Stomach (tissue), 9 donors: ENCODE data around the gene COL25A1. TPM values are rescaled to one million over a fixed set of nuclear protein-coding genes. Genes with fewer than 3 reads are reported as not detected.
A peak's percentile ranks its signal among the peaks of the same experiment; 100 is the strongest.

Source experiments
- DNase-seq, 2 donors: peaks; one replicate each; pipeline versions ENCODE4 v3.0.0 to v3.0.0-alpha.2; 2013 to 2019
- H3K27ac ChIP-seq, 5 donors: fragments of 200-600 bp in 4 of 5; sonication (generic) in 4 of 5; one replicate each; pipeline ENCODE4 v1.5.1; 2013 to 2019; ENCODE audit warnings: mild to moderate bottlenecking in 1 of 5, moderate library complexity in 1 of 5
- H3K27me3 ChIP-seq, 3 donors: fragments of 200-600 bp; sonication (generic); one replicate each; pipeline ENCODE4 v1.5.1; 2017 to 2019; ENCODE audit warnings: mixed run types in 1 of 3
- H3K36me3 ChIP-seq, 4 donors: fragments of 200-600 bp; sonication (generic); 1 replicate in 3 of 4; 2 replicates in 1 of 4; pipeline ENCODE4 v1.5.1; 2016 to 2019
- H3K4me1 ChIP-seq, 4 donors: fragments of 200-600 bp; sonication (generic); one replicate each; pipeline ENCODE4 v1.5.1; 2016 to 2019
- H3K4me3 ChIP-seq, 4 donors: fragments of 200-600 bp; sonication (generic) in 3 of 4; one replicate each; pipeline ENCODE4 v1.5.1; 2016 to 2019; ENCODE audit warnings: mild to moderate bottlenecking in 1 of 4
- H3K9me3 ChIP-seq, 4 donors: fragments of 200-600 bp; sonication (generic); one replicate each; pipeline ENCODE4 v1.5.1; 2016 to 2019
- EP300 ChIP-seq: sonication (generic); formaldehyde crosslinking; IDR thresholded peaks from one replicate; pipeline ENCODE4 v1.6.1; 2017; ENCODE audit warnings: antibody characterized with exemption
- POLR2A ChIP-seq, 4 donors: fragments of 450-650 bp; IDR thresholded peaks; one replicate each; pipeline ENCODE4 v1.6.1; 2016; ENCODE audit warnings: antibody characterized with exemption in 4 of 4, control low read depth in 2 of 4, mild to moderate bottlenecking in 1 of 4, moderate library complexity in 1 of 4
- POLR2AphosphoS5 ChIP-seq, 3 donors: sonication (generic); formaldehyde crosslinking; IDR thresholded peaks; one replicate each; pipeline ENCODE4 v1.6.1; 2016; ENCODE audit warnings: antibody characterized with exemption in 3 of 3
- WGBS, 5 donors: extraction: QIAGEN DNeasy Blood & Tissue Kit in 3 of 5; methylation state at CpG; one replicate each; pipeline versions ENCODE4 v1.1.5 to v1.1.7; 2013 to 2018; 5-methylcytosine and 5-hydroxymethylcytosine counted together
- intact Hi-C: fragments of 100-400 bp; cut with DNase I; formaldehyde crosslinking; loops from one replicate; pipeline ENCODE4 v1.15.1; 2023; ENCODE audit warnings: low total_unique reads
- polyA plus RNA-seq, 3 donors: library from polyadenylated mRNA; stranded (reverse); fragments of 200-250 nt; gene quantifications; one replicate each; pipeline ENCODE4 v1.2.3, GENCODE V29; 2013
- total RNA-seq, 5 donors: library from RNA; depleted of rRNA; stranded (reverse); fragments of >200 nt; gene quantifications; one replicate each; pipeline versions ENCODE4 v1.1.0 to v1.2.3, GENCODE V29; 2014 to 2016
- TF ChIP-seq, protein P1 (sequence below), 7 experiments: fragments of 450-650 bp in 4 of 7; fragments of 200-600 bp in 3 of 7; sonication (generic) in 3 of 7; IDR thresholded peaks; one replicate each; pipeline ENCODE4 v1.5.1; 2016 to 2019; ENCODE audit warnings: antibody characterized with exemption in 7 of 7, control low read depth in 2 of 7, mild to moderate bottlenecking in 1 of 7
- donor health status: healthy with polysubstance abuse.
- donor health status: Bipolar disorder and iron deficiency.
- donor health status: healthy.

Gene COL25A1
- total and polyA plus RNA-seq, 8 donors = 0.10 to 4.1 (median 1.5) TPM; not detected in 5

DNA sequence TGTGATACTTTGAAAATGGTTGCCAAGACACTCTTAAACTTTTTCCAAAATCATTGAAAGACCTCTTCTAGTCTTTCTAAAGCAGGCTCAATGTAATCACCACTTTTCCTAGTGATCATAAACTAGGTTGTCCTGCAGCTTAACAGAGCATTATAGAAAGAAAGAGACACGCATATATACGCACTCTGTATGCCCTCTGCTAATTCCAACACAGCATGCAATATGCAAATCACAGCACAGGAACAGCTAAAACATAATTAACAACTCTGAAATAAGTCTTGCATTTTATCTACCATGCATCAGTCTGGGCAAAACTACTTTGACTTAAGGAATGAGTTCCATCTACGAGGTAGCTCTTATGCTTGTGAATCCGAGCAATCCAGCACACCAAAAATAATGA, 94.6 kb downstream of the COL25A1 start:
- H3K9me3 ChIP-seq = no peaks in the 10 kb centered on the region
- no peaks in the 10 kb centered on the region for H3K27me3 ChIP-seq
- DNase-seq = no peak
- no peak for TF ChIP-seq POLR2AphosphoS5 (IDR thresholded peaks at IDR 0.05)
- no peak for TF ChIP-seq EP300
- TF ChIP-seq, protein P1, sequence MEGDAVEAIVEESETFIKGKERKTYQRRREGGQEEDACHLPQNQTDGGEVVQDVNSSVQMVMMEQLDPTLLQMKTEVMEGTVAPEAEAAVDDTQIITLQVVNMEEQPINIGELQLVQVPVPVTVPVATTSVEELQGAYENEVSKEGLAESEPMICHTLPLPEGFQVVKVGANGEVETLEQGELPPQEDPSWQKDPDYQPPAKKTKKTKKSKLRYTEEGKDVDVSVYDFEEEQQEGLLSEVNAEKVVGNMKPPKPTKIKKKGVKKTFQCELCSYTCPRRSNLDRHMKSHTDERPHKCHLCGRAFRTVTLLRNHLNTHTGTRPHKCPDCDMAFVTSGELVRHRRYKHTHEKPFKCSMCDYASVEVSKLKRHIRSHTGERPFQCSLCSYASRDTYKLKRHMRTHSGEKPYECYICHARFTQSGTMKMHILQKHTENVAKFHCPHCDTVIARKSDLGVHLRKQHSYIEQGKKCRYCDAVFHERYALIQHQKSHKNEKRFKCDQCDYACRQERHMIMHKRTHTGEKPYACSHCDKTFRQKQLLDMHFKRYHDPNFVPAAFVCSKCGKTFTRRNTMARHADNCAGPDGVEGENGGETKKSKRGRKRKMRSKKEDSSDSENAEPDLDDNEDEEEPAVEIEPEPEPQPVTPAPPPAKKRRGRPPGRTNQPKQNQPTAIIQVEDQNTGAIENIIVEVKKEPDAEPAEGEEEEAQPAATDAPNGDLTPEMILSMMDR (IDR thresholded peaks at IDR 0.05) = no peak
- TF ChIP-seq POLR2A (IDR thresholded peaks at IDR 0.05) = no peak
- no peaks in the 10 kb centered on the region for H3K36me3 ChIP-seq
- intact Hi-C loops = no loop called here
- H3K27ac ChIP-seq = no peak overlapping the region
- H3K4me3 ChIP-seq = no peak overlapping the region
- WGBS, 5 donors = 78 to 87% (median 83%) methylated on average over 4 of the region's 4 CpGs
- no peaks in the 10 kb centered on the region for H3K4me1 ChIP-seq

DNA sequence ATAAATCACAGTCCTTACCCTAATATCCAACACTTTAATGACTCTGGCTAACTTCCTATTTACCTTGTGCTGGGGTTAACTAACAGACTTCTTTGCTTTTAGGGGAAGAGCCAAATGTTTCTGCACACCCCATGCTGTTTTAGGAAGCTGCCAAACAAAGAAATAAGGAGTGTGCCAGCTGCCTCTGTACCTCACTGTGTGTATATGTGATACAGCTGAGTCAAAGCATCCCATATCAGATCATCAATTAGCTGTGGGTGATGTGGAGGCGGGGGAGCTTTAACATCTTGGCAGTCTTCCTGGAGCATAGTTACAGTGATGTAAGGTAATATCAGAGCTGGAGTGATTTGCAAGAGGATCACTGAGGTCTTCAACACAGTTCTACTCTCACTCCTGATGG, 95.4 kb downstream of the COL25A1 start:
- H3K27me3 ChIP-seq = no peaks in the 10 kb centered on the region
- H3K9me3 ChIP-seq = no peaks in the 10 kb centered on the region
- no peaks in the 10 kb centered on the region for H3K36me3 ChIP-seq
- no peak for TF ChIP-seq EP300
- TF ChIP-seq, protein P1 (IDR thresholded peaks at IDR 0.05) = no peak
- no peak for TF ChIP-seq POLR2AphosphoS5 (IDR thresholded peaks at IDR 0.05)
- no peak for TF ChIP-seq POLR2A (IDR thresholded peaks at IDR 0.05)
- intact Hi-C loops = no loop called here
- H3K4me3 ChIP-seq = no peak overlapping the region
- H3K4me1 ChIP-seq = no peaks in the 10 kb centered on the region
- DNase-seq = peak in 1 of 2 donors; percentile 38
- 53 to 81% (median 68%) methylated on average over 1 of the region's 1 CpG for WGBS, 5 donors
- no peak overlapping the region for H3K27ac ChIP-seq

DNA sequence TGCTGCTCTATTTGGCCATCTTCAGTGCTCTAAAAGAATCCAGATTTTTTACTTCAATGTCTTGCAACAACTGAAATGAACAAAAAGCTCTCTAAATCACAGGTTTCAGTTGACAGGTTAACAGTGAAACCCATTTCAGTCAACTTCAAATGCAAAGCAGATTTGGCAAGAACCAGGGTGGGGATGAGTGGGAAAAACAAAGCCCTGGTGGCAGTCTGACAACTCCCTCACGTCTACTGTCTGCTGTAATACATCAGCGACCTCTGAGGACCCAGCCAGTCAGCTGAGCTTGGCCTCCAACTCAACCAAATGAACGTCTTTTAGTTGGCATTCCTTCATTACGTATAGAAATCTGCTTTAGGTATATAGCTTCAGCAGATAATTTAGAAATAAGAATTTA, 95.8 kb downstream of the COL25A1 start:
- Histone ChIP-seq H3K9me3 (no peaks in the 10 kb centered on the region), H3K36me3 (no peaks in the 10 kb centered on the region), H3K27ac (no peak overlapping the region), H3K27me3 (no peaks in the 10 kb centered on the region), H3K4me1 (no peaks in the 10 kb centered on the region), H3K4me3 (no peak overlapping the region)
- TF ChIP-seq EP300 = no peak
- TF ChIP-seq POLR2AphosphoS5 (IDR thresholded peaks at IDR 0.05) = no peak
- TF ChIP-seq, protein P1 (IDR thresholded peaks at IDR 0.05) = no peak
- TF ChIP-seq POLR2A (IDR thresholded peaks at IDR 0.05) = no peak
- intact Hi-C loops = no loop called here
- 37 to 59% (median 50%) methylated on average over 4 of the region's 4 CpGs for WGBS, 5 donors
- no peak for DNase-seq

DNA sequence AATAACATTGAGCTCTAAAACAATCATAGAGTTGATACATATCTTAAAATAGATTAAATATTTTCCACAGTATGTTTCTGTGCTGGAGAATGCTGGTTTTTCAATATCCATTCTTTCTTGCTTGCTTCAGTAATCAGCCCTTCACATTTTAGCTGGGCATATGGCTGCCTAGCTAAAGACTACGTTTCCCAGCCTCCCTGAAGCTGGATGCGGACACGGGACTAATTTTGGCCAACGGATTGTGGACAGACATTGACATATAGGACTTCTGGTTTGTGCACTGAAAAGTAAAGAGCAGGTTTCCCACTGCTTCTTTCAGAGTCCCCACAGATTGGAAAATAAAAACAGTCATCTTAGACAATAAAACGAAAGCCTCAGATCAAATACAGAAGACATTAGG, 97.3 kb downstream of the COL25A1 start:
- no peak for DNase-seq
- TF ChIP-seq, protein P1 (IDR thresholded peaks at IDR 0.05) = no peak
- TF ChIP-seq EP300 (no peak), POLR2A (IDR thresholded peaks at IDR 0.05) (no peak), POLR2AphosphoS5 (IDR thresholded peaks at IDR 0.05) (no peak)
- Histone ChIP-seq H3K27me3 (no peaks in the 10 kb centered on the region), H3K4me3 (no peak overlapping the region), H3K27ac (no peak overlapping the region), H3K9me3 (no peaks in the 10 kb centered on the region), H3K4me1 (no peaks in the 10 kb centered on the region), H3K36me3 (no peaks in the 10 kb centered on the region)
- WGBS, 5 donors = 56 to 74% (median 68%) methylated on average over 5 of the region's 5 CpGs
- intact Hi-C loops = no loop called here
